ENCODE measurements around the gene IL16.
A peak's percentile ranks its signal among the peaks of the same experiment; 100 is the strongest.

IL16 gene

GRCh38 chr15:81254916-81255290 is 58.2 kb downstream of the IL16 start:
- no peak for DNase-seq (ENCODE audit: low read depth in 1 of 2, low spot score in 1 of 2)

GRCh38 chr15:81255315-81255957 is 58.8 kb downstream of the IL16 start:
- DNase-seq (ENCODE audit: low read depth in 1 of 2, low spot score in 1 of 2), result no peak

GRCh38 chr15:81255958-81256320 is 59.3 kb downstream of the IL16 start:
- no peak for DNase-seq (ENCODE audit: low read depth in 1 of 2, low spot score in 1 of 2)

GRCh38 chr15:81256916-81257315 is 60.2 kb downstream of the IL16 start:
- no peak for DNase-seq (ENCODE audit: low read depth in 1 of 2, low spot score in 1 of 2)

GRCh38 chr15:81257435-81257834 is 60.8 kb downstream of the IL16 start:
- no peak for DNase-seq (ENCODE audit: low read depth in 1 of 2, low spot score in 1 of 2)

- DNase-seq (ENCODE audit: low read depth in 1 of 2, low spot score in 1 of 2), result no peak
These were observed 61.8 kb downstream of the IL16 start for GRCh38 chr15:81258455-81258854.

GRCh38 chr15:81259760-81260298 is 63.1 kb downstream of the IL16 start:
- no peak for DNase-seq (ENCODE audit: low read depth in 1 of 2, low spot score in 1 of 2)

GRCh38 chr15:81261172-81261811 is 64.6 kb downstream of the IL16 start:
- DNase-seq (ENCODE audit: low read depth in 1 of 2, low spot score in 1 of 2), result no peak

GRCh38 chr15:81263477-81263876 is 66.8 kb downstream of the IL16 start:
- DNase-seq (ENCODE audit: low read depth in 1 of 2, low spot score in 1 of 2), result no peak

- no peak for DNase-seq (ENCODE audit: low read depth in 1 of 2, low spot score in 1 of 2)
These were observed 67.6 kb downstream of the IL16 start for GRCh38 chr15:81264072-81264857.

- DNase-seq (ENCODE audit: low read depth in 1 of 2, low spot score in 1 of 2), result no peak
These were observed 68.7 kb downstream of the IL16 start for GRCh38 chr15:81265256-81265943.

- peak; percentile 67 to 68 for DNase-seq (ENCODE audit: low read depth in 1 of 2, low spot score in 1 of 2)
These were observed 69.5 kb downstream of the IL16 start for GRCh38 chr15:81265944-81266775.

- no peak for DNase-seq (ENCODE audit: low read depth in 1 of 2, low spot score in 1 of 2)
These were observed 71.7 kb downstream of the IL16 start for GRCh38 chr15:81268340-81268739.

GRCh38 chr15:81268881-81269601 is 72.4 kb downstream of the IL16 start:
- DNase-seq (ENCODE audit: low read depth in 1 of 2, low spot score in 1 of 2), result no peak

- DNase-seq (ENCODE audit: low read depth in 1 of 2, low spot score in 1 of 2), result no peak
These were observed 73.5 kb downstream of the IL16 start for GRCh38 chr15:81270188-81270587.

- DNase-seq (ENCODE audit: low read depth in 1 of 2, low spot score in 1 of 2), result no peak
These were observed 74.3 kb downstream of the IL16 start for GRCh38 chr15:81270781-81271491.

GRCh38 chr15:81271761-81272644 is 75.3 kb downstream of the IL16 start:
- no peak for DNase-seq (ENCODE audit: low read depth in 1 of 2, low spot score in 1 of 2)

GRCh38 chr15:81273200-81273599 is 76.5 kb downstream of the IL16 start:
- no peak for DNase-seq (ENCODE audit: low read depth in 1 of 2, low spot score in 1 of 2)
